HG03460 (cell line): ENCODE measurements around the gene FAM98C.
"Not testable (repeated sequence)": the region's sequence is repeated elsewhere in the genome, so short reads cannot be mapped to it uniquely, and the experiment has no call there.

Source experiments
- ATAC-seq: cut with Tn5 transposase; IDR thresholded peaks from one replicate; pipeline ENCODE4 v1.9.1; 2021; ENCODE audit not compliant: unreplicated experiment

Gene FAM98C

DNA sequence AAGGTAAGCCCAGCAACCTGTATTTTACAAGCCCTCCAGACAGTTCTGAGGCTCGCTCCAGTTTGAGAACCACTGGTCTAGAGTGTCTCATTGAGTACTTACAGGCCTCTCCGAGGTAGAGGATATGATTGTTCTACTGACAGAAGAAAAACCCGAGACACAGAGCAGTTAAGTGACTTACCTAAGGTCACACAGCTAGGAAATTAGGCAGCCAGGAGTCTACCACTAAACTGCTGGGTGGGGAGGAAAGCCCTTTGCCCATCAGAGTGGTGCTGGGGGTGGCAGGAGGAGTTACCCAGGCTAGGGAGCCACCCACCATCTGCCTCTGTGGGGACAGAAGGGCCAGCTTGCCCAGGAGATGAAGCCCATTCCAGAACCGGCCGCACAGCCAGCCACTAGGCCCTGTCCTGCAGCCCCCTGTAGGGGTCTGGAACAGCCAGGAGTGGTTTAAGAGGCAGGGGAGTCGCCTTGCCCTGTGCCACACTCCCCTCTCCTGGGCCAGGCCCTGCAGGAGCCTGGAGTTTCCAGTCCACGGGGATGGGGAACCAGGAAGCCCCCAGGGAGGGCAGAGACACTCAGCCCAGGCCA lies 22.4 kb downstream of the FAM98C start:
- no peak for ATAC-seq

DNA sequence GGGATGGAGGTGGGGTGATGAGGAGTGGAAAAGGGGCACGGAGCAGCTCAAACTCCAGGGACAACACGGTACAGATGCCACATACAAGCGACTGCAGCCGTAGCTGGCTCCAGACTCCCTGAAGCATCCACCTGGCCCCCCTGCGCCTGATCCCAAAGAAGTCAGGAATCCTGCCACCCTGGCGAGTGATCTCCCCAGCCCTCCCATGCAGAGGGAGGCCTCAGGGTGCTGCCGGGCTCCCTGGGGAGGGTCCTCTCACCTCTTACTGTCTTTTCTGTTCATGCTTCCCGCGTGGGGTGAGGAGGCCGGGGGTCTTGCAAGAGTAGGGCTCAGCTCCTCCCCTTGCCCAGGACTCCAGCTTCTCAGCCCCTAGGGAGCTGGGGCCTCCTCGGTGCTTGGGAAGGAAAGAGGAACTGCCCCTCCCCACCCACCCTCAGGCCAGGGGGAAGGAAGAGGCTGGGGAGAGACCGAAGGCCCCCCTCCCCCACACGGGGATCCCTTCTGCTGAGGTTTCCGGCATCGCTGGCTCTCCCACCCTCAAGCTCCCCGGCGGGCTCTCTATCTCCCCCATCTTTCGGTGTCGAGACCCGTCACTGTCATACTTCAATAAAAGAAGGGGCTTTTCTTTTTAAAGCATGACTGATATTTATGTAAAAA lies 23.0 kb downstream of the FAM98C start, which contains the start of gene RASGRP4:
RASGRP4 (minus strand) TSS at position 410 of the 657 bp plus-strand sequence; CDS start at position 282, 128 bp downstream.
- no peak for ATAC-seq

DNA sequence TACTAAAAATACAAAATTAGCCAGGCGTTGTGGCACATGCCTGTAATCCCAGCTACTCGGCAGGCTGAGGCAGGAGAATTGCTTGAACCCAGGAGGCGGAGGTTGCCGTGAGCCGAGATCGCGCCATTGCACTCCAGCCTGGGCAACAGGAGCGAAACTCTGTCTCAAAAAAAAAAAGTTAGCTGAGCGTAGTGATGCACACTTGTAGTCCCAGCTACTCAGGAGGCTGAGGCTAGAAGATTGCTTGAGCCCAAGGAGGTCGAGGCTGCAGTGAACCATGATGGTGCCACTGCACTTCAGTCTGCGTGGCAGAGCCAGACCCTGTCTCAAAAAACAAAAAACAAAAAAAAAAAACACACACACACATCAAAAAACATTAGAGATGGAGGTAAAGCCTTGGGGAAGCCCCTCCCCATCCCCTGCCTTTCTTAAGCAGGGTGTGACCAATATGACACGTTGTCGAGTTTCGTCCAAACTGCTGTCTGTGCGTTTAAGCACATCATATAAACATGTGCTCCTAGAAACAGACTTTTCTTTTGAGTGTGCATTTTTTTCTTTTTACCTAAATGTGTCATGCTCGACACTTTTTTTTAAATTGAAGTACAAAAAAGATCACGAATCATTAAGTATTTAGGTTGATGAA lies 24.3 kb downstream of the FAM98C start:
- ATAC-seq, result not testable (repeated sequence)

DNA sequence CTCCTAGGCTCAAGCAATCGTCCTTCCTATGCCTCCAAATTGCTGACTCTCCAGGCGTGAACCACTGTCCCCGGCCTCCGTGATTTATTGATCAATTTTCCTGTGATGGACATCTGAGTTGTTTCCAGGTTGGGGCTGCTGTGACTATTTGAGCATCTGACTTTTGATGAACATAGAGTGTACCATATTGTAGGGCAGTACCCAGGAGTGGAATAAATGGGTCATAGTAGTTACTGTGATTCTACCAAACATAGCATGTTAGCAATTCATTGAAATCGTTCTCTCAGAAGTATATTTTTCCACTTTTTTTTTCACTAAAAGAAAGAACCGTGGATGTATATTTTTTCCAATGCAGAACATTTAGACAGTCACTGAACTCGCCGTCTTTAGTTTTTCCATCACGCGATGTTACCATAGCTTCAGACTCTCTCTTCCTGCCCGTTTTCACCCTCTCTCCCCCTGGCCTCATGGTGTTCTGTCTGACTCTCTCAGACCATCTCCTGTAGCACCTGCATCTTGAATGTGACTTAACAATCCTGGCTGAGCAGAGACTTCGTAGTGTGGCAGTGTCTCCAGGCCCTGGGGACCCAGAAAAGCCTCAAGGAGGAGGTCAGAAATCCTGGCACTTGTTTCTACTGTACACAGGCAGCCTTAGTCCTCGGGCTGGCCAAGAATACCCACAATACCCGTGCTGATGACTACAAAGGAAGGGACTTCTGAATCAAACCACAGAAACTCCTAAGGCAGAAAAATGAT lies 26.3 kb downstream of the FAM98C start:
- ATAC-seq, result no peak

DNA sequence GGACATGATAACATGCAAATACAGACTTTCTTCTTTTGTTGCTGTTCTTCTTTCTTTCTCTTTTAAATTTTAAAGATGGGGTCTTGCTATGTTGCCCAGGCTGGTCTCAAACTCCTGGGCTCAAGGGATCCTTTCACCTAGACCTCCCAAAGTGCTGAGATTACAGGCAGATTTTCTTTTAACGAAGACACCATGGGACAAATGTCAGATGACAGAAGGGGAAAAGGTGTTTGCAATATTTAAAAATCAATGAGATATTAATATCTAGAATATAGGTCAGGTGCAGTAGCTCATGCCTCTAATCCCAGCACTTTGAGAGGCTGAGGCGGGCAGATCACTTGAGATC lies 26.9 kb downstream of the FAM98C start:
- no peak for ATAC-seq

DNA sequence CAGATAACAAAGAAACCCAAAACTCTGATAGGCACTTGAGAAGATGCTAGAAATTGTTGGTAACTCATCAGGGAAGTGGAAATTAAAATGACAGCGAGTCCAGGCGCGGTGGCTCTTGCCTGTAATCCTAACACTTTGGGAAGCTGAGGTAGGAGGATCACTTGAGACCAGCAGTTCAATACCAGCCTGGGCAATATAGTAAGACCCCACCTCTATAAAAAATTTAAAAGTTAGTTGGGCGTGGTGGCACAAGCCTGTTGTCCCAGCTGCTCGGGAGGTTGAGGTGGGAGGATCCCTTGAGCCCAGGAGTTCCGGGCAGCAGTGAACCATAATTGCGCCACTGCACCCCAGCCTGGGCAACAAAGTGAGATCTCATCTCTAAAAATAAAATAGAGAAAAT lies 28.0 kb downstream of the FAM98C start:
- ATAC-seq, result no peak

DNA sequence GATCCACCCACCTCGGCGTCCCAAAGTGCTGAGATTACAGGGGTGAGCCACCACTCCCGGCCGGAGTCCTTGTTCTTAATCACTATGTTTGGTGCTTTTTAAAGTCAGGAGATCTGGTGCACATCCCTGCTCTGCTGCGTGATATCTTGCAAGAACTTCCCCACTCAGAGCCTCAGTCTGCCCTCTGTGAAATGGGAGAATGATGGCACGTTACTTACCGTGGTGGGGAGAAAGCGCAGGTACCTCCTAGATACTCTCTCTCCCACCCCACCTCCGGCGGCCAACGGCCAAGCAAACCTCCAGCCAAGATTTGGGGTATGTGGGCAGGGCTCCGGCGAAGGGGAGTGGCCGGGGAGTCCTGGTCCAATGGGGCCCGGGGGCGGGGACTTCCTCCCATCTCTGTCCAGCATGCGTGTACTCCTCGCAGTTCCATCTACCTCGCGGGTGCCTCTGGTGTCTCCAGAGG lies 30.4 kb downstream of the FAM98C start, which contains the start of gene RYR1:
RYR1 (plus strand) TSS at position 424 of the 466 bp plus-strand sequence. CDS start 139 bp downstream, outside the sequence.
- ATAC-seq, result no peak

DNA sequence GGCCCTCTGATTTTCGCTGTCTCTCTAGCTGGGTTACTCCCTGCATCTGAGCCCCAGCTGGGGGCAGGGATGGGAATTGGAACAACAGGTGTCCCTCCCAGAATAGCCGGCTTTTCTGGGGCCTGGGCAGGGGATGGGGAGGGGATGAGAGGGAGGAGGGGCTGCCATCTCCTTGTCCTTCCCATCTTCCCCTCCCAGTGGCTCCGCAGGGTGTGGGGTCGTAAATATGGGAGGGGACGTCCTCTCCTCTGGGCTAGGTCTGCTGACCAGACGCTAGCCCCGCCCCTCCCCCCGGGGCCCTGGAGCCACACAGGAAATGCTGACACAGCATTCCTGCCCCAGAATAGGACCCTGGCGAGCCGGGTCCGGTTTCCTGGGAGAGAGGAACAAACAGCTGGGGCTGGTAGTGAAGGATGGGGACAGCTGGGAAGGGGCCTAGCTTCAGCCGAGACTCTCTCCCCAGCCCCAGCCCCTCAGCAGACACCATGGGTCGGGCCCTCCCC lies 31.7 kb downstream of the FAM98C start:
- ATAC-seq, result no peak

DNA sequence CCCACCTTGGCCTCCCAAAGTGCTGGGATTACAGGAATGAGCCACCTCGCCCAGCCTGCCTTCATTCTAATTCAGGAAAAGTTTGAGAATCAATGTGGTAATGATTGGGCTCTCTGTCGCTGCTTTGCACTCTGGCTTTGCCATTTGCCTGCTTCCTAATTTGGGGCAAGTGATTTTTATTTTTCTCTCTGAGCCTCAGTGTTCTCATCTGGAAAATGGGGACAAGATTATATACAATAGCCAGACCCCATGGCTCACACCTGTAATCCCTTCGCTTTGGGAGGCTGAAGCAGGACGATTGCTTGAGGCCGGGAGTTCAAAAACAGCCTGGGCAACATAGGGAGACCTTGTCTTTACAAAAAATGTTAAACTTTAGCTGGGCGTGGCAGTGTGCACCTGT lies 34.4 kb downstream of the FAM98C start:
- ATAC-seq, result no peak

DNA sequence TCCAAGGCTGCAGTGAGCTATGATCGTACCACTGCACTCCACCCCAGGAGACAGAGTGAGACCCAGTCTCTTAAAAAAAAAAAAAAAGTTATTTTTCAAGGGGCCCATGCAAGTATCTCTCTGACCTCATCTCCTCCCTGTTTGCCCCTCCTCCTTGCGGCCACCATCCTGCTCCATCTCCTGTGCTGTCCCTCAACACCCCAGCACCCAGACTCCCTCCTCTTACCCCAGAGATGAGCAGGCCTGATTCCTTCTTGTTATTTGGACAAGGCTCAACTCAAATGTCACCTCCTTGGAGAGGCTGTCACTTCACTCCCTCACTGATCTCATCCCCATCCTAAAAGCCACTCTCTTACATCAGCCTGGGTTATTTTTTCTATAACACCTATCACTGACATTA lies 35.0 kb downstream of the FAM98C start:
- ATAC-seq, result no peak

DNA sequence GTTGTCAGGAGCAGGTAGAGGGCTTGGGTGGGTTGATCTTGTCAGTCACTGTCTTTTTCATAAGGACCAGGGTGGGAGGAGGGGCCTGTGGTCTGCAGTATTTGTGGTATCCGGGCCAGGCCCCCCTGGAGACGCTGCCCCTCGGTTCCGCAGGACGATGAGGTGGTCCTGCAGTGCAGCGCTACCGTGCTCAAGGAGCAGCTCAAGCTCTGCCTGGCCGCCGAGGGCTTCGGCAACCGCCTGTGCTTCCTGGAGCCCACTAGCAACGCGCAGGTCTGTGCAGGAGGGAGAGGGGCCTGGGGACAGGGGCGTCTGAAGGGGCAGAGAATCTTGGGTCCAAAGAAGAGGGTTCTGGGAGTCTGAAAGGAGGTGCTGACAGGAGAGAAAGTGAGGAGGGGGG lies 37.7 kb downstream of the FAM98C start:
- no peak for ATAC-seq

DNA sequence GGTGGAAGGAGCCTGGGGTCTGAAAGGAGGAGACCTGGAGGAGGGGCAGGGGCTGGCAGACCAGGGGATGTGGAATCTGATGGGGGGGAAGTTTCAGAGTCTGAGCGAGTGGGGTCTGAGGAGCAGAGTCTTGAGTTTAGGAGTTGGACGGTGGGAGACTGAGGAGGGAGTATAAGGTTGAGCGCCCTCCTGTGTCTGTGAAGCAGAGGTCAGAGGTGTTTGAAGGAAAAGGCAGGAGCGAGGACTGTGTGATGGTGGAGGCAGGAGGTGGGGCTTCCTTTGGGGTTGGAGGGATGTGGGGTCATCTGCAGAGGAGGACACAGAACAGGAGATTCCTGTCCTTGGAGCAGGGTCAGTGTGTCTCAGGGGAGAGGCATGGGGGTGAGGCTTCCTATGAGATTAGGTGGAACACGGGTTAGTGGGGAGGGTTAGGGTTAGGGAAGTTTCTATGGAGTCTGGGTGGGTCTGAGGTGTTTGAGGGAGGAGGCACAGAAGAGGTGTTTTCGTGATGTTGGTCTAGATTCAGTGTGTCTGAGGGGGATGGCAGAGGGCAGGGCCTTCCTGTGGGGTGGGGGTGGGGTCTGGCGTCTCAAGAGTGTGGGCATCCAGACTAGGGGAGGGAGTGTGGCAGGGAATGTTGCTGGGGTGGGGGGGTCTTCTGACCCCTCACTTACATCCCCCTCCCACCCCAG lies 38.9 kb downstream of the FAM98C start:
- no peak for ATAC-seq

DNA sequence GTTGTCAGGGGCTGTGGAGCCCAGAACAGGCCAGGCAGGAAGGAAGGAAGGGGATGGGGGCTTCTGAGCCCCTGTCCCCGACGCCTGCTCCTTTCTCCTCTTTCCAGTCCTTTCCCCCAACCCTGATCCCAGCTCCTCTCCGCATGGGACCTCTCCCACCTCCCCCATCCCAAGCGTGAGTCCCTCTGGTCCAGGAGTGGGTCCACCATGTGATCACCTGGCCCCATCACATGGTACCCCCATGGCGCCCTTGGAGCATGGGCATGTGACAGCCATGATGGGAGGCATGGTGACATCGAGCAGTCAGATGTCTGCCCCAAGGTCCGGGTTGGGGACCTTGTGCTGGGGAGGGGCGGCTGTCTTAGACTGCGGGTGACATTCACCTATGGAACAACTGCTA lies 39.8 kb downstream of the FAM98C start:
- no peak for ATAC-seq

DNA sequence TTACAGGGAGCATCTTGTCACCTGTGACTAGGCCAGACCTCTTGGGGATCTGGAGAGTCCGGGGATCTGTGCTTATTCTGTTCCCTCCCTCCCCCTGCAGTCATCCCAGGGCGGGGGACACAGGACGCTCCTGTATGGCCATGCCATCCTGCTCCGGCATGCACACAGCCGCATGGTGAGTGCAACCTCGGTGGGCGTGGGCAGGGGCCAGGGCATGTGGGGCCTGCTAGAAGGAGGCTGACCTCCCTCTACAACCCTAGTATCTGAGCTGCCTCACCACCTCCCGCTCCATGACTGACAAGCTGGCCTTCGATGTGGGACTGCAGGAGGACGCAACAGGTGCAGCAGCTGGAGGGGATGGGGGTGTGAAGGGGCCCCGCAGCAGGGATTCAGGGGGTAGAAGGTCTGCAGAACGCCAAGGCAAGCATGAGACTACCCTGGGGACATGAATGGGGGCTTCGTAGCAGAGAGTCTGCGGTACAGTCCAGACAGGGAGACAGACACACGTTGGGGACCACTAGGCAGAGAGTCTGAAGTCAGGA lies 40.6 kb downstream of the FAM98C start:
- ATAC-seq, result no peak

DNA sequence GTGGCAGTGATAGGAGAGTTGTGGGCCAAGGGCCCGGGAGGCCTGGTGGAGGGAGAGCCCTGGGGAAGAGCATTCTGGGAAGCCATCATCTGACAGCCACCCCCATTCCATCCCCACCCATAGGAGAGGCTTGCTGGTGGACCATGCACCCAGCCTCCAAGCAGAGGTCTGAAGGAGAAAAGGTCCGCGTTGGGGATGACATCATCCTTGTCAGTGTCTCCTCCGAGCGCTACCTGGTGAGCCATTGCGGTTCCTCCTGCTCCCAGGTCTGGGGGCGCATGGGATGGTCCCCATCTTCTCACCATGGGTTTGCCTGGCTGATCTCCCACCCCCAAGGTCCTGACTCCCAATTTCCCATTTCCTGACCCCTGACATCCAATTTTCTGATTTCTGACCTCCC lies 41.1 kb downstream of the FAM98C start:
- no peak for ATAC-seq

DNA sequence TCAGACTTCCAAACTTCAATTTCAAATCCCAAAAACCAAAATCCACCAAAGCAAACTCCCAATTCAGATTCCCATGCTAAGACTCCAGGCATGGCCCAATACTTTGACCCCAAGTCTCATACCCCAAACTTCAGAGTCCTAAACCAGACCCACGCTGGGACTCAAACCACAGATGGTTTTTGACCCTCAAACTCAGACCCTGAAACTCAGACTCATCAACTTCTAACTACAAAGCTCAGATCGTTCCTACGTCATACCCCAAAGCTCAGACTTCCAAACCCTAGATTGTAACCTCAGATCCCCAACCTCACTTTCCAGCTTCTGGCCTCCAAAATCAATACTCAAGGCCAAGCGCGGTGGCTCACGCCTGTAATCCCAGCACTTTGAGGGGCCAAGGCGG lies 42.5 kb downstream of the FAM98C start:
- ATAC-seq, result no peak

DNA sequence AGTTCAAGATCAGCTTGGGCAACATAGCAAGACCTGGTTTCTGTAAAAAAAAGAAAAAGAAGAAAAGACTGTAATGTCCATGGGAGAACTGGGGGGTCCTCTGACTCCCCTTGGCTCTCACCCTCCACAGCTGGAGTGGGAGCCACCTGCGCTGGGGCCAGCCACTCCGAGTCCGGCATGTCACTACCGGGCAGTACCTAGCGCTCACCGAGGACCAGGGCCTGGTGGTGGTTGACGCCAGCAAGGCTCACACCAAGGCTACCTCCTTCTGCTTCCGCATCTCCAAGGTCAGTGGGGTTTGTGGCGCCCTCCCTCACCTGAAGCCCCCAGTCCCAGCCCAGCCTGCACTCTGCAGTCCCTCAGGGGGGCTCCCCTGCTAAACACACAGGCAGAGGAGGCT lies 45.3 kb downstream of the FAM98C start:
- no peak for ATAC-seq

DNA sequence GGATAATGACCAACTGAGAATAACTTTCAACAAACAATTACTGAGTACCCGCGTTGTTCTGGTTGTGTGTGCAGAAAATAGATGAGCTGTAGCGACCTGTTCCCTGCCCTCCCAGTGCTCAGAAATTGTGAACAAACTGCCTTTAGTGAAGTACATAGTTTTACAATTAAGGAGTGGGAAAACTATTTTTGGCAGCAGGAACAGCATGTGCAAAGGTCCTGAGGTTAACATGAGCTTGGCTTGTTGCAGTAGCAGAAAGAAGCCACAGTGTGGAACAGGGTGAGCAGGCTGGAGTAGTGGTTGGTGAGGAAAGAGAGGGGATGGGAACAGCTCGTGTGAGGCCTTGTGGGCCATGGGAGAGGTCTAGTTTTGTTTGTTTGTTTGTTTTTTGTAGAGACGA lies 46.6 kb downstream of the FAM98C start:
- no peak for ATAC-seq

DNA sequence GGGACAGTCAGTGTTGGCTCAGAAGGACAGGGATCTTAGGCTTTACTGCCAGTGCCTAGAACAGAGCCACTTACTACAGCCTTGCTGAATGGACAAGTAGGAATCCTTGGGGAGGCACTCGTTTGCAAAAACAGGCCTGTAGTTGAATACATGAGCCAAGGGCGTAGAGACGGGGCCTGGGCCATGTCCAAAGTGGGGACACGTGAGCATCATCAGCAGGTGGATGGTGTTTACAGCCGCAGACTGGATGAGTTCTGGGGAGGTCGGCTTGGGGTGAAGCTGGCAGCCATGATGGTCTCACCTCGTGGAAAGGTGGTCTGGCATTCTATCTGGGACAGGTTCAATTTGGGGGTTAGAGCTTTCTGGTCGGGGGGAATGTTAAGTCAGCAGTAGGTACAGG lies 48.1 kb downstream of the FAM98C start:
- no peak for ATAC-seq

DNA sequence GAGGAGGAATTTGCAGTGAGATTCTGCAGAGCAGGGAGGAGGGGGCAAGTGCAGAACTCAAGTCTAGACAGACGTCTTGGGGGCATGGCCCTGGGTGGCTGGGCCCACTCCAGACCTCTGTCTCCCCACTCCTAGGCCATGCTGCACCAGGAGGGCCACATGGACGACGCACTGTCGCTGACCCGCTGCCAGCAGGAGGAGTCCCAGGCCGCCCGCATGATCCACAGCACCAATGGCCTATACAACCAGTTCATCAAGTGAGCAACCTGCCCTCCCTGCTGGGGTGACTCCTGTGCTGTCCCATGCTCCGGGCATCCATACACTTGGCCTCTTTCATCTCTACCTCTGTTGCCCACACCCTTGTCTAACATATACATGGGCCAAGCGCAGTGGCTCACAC lies 48.7 kb downstream of the FAM98C start:
- ATAC-seq, result no peak
